ENCODE results near the gene ABHD16A. TPM values are rescaled to one million over a fixed set of nuclear protein-coding genes. Genes with fewer than 3 reads are reported as not detected.

The ABHD16A gene
- total and polyA plus RNA-seq, 10 of the 15 experiments (the other 5 are each of a cell fraction or from before 2014, with no cell fraction given) = 7.5 to 43.0 (median 32.9) TPM

DNA sequence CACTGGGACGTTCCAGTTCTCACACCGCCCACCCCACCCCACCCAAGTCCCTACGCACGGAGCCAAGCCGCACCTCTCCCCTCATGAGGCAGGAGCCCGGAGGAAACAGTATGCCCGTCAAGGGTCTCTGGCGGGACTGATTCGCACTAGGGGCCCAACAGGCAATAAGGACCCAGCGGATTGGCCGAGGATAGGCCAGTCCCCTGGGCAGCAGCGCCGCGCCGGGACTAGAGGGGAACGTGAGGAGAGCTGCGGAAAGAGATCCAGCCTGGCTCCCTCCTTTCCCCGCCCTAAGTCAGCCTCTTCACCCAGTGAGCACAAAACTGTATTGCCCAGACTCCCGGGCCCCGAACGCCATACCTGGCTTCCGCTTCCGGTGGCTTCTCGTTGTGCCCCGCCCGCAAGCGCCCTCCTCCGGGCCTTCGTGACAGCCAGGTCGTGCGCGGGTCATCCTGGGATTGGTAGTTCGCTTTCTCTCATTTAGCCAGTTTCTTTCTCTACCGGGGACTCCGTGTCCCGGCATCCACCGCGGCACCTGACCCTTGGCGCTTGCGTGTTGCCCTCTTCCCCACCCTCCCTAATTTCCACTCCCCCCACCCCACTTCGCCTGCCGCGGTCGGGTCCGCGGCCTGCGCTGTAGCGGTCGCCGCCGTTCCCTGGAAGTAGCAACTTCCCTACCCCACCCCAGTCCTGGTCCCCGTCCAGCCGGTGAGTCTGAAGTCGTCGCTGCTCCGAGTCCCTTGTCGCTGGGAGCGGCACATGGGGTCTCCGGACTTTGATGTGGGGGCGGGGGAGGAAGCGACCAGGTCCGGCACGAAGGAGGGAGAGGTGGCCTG lies 37.4 kb downstream of the ABHD16A start, which contains the start of gene CSNK2B (continued):
- TF ChIP-seq, protein P1, sequence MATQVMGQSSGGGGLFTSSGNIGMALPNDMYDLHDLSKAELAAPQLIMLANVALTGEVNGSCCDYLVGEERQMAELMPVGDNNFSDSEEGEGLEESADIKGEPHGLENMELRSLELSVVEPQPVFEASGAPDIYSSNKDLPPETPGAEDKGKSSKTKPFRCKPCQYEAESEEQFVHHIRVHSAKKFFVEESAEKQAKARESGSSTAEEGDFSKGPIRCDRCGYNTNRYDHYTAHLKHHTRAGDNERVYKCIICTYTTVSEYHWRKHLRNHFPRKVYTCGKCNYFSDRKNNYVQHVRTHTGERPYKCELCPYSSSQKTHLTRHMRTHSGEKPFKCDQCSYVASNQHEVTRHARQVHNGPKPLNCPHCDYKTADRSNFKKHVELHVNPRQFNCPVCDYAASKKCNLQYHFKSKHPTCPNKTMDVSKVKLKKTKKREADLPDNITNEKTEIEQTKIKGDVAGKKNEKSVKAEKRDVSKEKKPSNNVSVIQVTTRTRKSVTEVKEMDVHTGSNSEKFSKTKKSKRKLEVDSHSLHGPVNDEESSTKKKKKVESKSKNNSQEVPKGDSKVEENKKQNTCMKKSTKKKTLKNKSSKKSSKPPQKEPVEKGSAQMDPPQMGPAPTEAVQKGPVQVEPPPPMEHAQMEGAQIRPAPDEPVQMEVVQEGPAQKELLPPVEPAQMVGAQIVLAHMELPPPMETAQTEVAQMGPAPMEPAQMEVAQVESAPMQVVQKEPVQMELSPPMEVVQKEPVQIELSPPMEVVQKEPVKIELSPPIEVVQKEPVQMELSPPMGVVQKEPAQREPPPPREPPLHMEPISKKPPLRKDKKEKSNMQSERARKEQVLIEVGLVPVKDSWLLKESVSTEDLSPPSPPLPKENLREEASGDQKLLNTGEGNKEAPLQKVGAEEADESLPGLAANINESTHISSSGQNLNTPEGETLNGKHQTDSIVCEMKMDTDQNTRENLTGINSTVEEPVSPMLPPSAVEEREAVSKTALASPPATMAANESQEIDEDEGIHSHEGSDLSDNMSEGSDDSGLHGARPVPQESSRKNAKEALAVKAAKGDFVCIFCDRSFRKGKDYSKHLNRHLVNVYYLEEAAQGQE (IDR thresholded peaks at IDR 0.05; ENCODE audit: low read depth, low read length) = no peak
- no peak for TF ChIP-seq ETV6 (conservative IDR thresholded peaks at IDR 0.05 in 1 of 2, IDR thresholded peaks at IDR 0.05 in 1 of 2; ENCODE audit: borderline replicate concordance in 1 of 2, low read depth in 1 of 2)
- peak; percentile 76 for TF ChIP-seq LARP7 (IDR thresholded peaks at IDR 0.05)
- TF ChIP-seq IRF3 (IDR thresholded peaks at IDR 0.05) = 0 out of 2 replicates have a peak, but pooled peaks have one; percentile 32
- TF ChIP-seq ELK1 (IDR thresholded peaks at IDR 0.05; ENCODE audit: low read depth, low read length) = peak; percentile 78
- TF ChIP-seq, protein P2, sequence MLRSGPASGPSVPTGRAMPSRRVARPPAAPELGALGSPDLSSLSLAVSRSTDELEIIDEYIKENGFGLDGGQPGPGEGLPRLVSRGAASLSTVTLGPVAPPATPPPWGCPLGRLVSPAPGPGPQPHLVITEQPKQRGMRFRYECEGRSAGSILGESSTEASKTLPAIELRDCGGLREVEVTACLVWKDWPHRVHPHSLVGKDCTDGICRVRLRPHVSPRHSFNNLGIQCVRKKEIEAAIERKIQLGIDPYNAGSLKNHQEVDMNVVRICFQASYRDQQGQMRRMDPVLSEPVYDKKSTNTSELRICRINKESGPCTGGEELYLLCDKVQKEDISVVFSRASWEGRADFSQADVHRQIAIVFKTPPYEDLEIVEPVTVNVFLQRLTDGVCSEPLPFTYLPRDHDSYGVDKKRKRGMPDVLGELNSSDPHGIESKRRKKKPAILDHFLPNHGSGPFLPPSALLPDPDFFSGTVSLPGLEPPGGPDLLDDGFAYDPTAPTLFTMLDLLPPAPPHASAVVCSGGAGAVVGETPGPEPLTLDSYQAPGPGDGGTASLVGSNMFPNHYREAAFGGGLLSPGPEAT (IDR thresholded peaks at IDR 0.05; ENCODE audit: low read depth) = peak; percentile 32; the same call in 1 of the 2 replicates
- peak; percentile 90 to 94 for TF ChIP-seq SRF (IDR thresholded peaks at IDR 0.05; ENCODE audit: low read depth in 2 of 2, low read length in 2 of 2)
- TF ChIP-seq POLR2A (IDR thresholded peaks at IDR 0.05; ENCODE audit: low read depth, low read length) = peak; percentile 93
- no peak for TF ChIP-seq ZBTB4 (CRISPR knock-in tag; IDR thresholded peaks at IDR 0.05)
- TF ChIP-seq CTCF (IDR thresholded peaks at IDR 0.05 in 2 of 3, conservative IDR thresholded peaks at IDR 0.05 in 1 of 3; ENCODE audit: control insufficient read depth in 2 of 3, extremely low read depth in 1 of 3, insufficient read depth in 1 of 3, low read depth in 3 of 3, low read length in 3 of 3) = no peak
- no peak for TF ChIP-seq KDM1A (IDR thresholded peaks at IDR 0.05; ENCODE audit: borderline replicate concordance)
- no peak; the same call in 1 of the 2 replicates for TF ChIP-seq HDGF (IDR thresholded peaks at IDR 0.05)
- no peak for TF ChIP-seq EP300 (IDR thresholded peaks at IDR 0.05; ENCODE audit: borderline replicate concordance in 1 of 2, control insufficient read depth in 1 of 2, low read depth in 2 of 2, low read length in 2 of 2)
- no peak for TF ChIP-seq RFX5 (IDR thresholded peaks at IDR 0.05; ENCODE audit: low read depth, low read length)
- no peak for TF ChIP-seq ZNF274 (IDR thresholded peaks at IDR 0.05; ENCODE audit: insufficient read depth, insufficient read length)
